C4-2B (cell line): ENCODE data around the gene COP1.

ENCODE experiments used
- ZFX ChIP-seq: fragments of 450-650 bp; IDR thresholded peaks from 2 replicates; pipeline ENCODE4 v1.6.1; 2017
- TF ChIP-seq, protein P1 (sequence below): fragments of 450-650 bp; conservative IDR thresholded peaks from 2 replicates; pipeline ENCODE4 v1.5.1; 2017; ENCODE audit warnings: mild to moderate bottlenecking

DNA sequence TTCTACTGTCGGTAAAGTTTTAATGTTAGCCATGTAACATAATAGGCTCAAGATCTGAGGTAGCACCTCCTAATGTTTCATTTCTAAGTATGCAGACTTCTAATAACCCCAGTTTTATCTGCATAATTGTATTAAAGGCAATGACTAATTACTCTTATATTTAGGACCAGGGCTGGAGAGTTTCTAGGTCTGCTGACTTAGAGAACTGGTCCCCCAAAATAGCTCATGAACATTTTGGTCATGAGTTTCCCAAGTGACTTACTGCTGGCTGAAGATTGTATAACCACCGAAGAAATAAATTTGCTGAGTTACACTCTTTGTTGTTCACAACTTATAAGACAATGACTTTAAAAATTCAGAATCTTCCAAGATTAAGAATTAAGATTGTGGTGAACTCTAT is 265.9 kb downstream of the COP1 start:
- TF ChIP-seq, protein P1, sequence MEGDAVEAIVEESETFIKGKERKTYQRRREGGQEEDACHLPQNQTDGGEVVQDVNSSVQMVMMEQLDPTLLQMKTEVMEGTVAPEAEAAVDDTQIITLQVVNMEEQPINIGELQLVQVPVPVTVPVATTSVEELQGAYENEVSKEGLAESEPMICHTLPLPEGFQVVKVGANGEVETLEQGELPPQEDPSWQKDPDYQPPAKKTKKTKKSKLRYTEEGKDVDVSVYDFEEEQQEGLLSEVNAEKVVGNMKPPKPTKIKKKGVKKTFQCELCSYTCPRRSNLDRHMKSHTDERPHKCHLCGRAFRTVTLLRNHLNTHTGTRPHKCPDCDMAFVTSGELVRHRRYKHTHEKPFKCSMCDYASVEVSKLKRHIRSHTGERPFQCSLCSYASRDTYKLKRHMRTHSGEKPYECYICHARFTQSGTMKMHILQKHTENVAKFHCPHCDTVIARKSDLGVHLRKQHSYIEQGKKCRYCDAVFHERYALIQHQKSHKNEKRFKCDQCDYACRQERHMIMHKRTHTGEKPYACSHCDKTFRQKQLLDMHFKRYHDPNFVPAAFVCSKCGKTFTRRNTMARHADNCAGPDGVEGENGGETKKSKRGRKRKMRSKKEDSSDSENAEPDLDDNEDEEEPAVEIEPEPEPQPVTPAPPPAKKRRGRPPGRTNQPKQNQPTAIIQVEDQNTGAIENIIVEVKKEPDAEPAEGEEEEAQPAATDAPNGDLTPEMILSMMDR, result no peak
- no peak for TF ChIP-seq ZFX
